ENCODE measurements around the gene TRAFD1.

Gene TRAFD1

DNA sequence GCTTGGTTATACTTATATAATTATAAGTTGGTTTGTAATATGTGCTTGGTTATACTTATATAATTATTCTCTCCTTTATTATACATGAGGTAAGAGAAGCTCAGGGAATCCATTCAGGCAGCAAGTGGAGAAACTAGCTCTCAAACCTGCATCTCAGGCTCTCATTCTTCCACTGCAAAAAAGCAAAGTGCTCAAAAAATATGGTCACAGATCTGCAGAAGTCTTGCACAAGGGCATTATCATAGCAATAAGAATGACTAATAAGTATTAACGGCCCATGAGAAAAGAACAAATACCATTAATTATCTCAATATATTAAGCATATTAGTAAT is 476 bp upstream of the TRAFD1 start:
- ChIA-PET POLR2A (interaction anchor here (0.6 to 2.2 kb wide), 6 partner anchors 8 to 112 kb away, joined by 3 to 17 read pairs (median 4); partner anchors contain the start of genes ERP29, NAA25 and TMEM116), CTCF (no interaction called here)
- no peak overlapping the region; the same call in 1 of the 2 replicates for H3K4me3 ChIP-seq (ENCODE audit: low read depth, low read length)
- TF ChIP-seq, protein P1, sequence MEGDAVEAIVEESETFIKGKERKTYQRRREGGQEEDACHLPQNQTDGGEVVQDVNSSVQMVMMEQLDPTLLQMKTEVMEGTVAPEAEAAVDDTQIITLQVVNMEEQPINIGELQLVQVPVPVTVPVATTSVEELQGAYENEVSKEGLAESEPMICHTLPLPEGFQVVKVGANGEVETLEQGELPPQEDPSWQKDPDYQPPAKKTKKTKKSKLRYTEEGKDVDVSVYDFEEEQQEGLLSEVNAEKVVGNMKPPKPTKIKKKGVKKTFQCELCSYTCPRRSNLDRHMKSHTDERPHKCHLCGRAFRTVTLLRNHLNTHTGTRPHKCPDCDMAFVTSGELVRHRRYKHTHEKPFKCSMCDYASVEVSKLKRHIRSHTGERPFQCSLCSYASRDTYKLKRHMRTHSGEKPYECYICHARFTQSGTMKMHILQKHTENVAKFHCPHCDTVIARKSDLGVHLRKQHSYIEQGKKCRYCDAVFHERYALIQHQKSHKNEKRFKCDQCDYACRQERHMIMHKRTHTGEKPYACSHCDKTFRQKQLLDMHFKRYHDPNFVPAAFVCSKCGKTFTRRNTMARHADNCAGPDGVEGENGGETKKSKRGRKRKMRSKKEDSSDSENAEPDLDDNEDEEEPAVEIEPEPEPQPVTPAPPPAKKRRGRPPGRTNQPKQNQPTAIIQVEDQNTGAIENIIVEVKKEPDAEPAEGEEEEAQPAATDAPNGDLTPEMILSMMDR (IDR thresholded peaks at IDR 0.05; ENCODE audit: insufficient read depth, low read length, missing control alignments) = no peak
- DNase-seq (ENCODE audit: low read depth, low spot score) = no peak

DNA sequence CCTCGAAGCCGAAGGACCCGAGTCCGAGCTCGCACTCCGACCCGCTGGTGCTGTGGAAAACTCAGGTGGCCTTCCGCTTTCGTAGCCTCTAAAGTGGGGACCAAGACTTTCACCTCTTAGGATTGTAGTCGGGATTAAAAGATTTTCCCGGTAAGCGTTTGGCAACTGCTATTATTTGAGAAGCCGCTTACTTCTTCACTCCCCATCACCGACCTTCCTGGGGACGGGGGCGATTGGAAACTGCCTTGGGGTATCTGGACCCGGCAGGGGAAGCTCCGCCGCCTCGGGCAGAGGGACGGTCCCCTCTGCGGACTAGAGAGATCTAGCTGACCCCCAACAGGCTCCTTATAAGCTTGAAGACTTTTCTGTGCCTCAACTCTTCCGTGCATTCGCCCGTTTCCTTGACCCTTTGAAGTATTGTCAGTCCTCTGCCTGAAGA is 659 bp downstream of the TRAFD1 start:
- POLR2A ChIA-PET = interaction anchor here (0.6 to 2.2 kb wide), 6 partner anchors 9 to 114 kb away, joined by 3 to 17 read pairs (median 4); partner anchors contain the start of genes ERP29, NAA25 and TMEM116
- TF ChIP-seq, protein P1 (IDR thresholded peaks at IDR 0.05; ENCODE audit: insufficient read depth, low read length, missing control alignments) = no peak
- DNase-seq (ENCODE audit: low read depth, low spot score) = no peak
- CTCF ChIA-PET = interaction anchor here (1.3 kb wide), 1 partner anchor 14 kb away, joined by 3 read pairs; no protein-coding TSS in a partner anchor
- peak overlapping the region; percentile 71 for H3K4me3 ChIP-seq (ENCODE audit: low read depth, low read length)

DNA sequence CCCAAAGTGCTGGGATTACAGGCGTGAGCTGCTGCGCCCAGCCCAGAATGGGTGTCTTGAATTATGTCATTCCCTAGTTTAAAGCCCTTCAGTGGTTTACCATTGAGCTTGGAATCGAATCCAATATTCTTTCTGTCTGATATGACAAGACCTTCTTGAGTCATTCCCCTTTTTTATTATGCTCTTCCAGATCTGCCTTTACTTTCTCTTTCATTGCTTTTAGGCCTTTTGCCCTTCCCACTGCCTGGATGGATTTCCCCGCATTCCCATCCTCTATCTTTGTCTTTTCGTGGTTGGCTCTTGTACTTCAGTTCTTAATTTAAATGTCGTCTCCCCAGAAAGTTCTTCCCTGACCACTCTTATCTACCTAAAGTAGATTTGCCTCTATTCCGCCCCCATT is 1.6 kb downstream of the TRAFD1 start:
- ChIA-PET CTCF (no interaction called here), POLR2A (interaction anchor here (2.2 kb wide), 1 partner anchor 19 kb away, joined by 17 read pairs; the partner anchor contains the start of gene NAA25)
- TF ChIP-seq, protein P1 (IDR thresholded peaks at IDR 0.05; ENCODE audit: insufficient read depth, low read length, missing control alignments) = no peak
- no peak for DNase-seq (ENCODE audit: low read depth, low spot score)
- H3K4me3 ChIP-seq (ENCODE audit: low read depth, low read length) = peak overlapping the region; percentile 0; the same call in 1 of the 2 replicates

DNA sequence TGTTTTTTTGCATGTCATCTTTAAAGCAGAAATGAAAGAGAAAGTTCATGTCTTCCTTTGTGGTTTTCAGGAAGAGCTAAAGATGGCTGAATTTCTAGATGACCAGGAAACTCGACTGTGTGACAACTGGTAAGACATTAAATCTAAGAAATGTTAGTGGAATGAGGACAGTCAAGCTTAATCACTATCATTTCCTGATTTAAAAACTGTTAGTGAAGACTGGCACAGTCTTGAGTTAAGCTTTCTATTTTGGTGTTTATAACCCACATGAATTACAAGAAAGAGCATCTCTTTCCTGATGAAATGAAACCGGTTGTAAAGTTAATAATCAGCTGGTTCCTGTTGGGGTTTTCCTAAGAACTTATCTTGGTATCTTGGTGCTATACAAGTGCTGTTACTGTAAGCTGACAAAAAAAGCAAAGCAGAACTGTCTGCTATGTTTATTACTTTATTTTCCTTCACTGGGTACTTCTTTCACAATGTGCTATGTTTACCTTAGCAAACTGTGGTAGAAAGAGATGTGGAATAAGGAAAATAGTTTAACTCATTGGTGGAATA is 5.2 kb downstream of the TRAFD1 start:
- POLR2A ChIA-PET = no interaction called here
- CTCF ChIA-PET = interaction anchor here (0.8 to 1.5 kb wide), 3 partner anchors 9 to 257 kb away, joined by 3 to 5 read pairs (median 3); no protein-coding TSS in a partner anchor
- no peak for DNase-seq (ENCODE audit: low read depth, low spot score)
- H3K4me3 ChIP-seq (ENCODE audit: low read depth, low read length) = no peak overlapping the region
- TF ChIP-seq, protein P1 (IDR thresholded peaks at IDR 0.05; ENCODE audit: insufficient read depth, low read length, missing control alignments) = no peak

DNA sequence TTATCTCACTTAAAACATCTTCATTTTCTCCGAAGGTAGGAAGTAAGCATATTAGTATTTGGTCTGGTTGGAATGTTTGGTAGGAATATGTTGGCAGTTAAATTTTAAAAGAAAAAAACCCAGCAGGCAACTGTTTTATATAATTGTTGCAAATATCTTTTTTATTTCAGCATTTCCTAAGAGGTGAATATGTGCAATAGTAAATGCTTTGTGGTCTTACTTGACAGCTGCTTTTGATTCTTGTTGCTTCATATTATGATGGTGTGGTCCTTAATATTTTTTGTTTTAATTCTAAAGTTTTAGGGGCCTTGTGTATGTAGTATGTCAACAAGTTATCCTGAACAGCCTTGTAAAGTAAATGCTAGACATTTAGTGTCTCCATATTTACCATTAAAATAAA is 6.3 kb downstream of the TRAFD1 start:
- no peak for DNase-seq (ENCODE audit: low read depth, low spot score)
- ChIA-PET CTCF (interaction anchor here (0.8 to 1.0 kb wide), 3 partner anchors 20 to 255 kb away, joined by 3 read pairs; no protein-coding TSS in a partner anchor), POLR2A (no interaction called here)
- no peak overlapping the region for H3K4me3 ChIP-seq (ENCODE audit: low read depth, low read length)
- TF ChIP-seq, protein P1 (IDR thresholded peaks at IDR 0.05; ENCODE audit: insufficient read depth, low read length, missing control alignments) = no peak

DNA sequence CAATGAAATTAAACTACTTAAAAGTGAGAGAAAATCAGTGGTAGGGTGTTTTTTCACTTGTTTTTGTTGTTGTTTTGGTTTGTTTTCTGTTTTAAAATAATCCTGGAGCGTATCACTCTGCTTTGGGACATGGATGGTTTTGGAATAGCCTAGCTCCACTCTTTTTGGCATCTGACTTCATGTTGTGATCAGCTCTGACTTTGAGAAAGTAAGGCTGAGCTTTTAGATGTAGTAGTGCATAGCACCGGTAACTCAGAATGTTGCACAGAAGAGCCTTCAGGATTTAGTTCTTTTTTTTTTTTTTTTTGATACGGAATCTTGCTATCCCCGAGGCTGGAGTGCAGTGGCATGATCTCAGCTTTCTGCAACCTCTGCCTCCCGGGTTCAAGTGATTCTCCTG is 8.1 kb downstream of the TRAFD1 start:
- TF ChIP-seq, protein P1 (IDR thresholded peaks at IDR 0.05; ENCODE audit: insufficient read depth, low read length, missing control alignments) = no peak
- DNase-seq (ENCODE audit: low read depth, low spot score) = no peak
- ChIA-PET POLR2A (interaction anchor here (1.2 kb wide), 1 partner anchor 35 kb away, joined by 3 read pairs; no protein-coding TSS in a partner anchor), CTCF (interaction anchor here (0.9 kb wide), 1 partner anchor 15 kb away, joined by 3 read pairs; no protein-coding TSS in a partner anchor)
- no peak overlapping the region for H3K4me3 ChIP-seq (ENCODE audit: low read depth, low read length)

Measured in AG04449 (cell line).